Measurements from ENCODE around the gene PLAAT4.

PLAAT4 gene, protein sequence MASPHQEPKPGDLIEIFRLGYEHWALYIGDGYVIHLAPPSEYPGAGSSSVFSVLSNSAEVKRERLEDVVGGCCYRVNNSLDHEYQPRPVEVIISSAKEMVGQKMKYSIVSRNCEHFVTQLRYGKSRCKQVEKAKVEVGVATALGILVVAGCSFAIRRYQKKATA

DNA sequence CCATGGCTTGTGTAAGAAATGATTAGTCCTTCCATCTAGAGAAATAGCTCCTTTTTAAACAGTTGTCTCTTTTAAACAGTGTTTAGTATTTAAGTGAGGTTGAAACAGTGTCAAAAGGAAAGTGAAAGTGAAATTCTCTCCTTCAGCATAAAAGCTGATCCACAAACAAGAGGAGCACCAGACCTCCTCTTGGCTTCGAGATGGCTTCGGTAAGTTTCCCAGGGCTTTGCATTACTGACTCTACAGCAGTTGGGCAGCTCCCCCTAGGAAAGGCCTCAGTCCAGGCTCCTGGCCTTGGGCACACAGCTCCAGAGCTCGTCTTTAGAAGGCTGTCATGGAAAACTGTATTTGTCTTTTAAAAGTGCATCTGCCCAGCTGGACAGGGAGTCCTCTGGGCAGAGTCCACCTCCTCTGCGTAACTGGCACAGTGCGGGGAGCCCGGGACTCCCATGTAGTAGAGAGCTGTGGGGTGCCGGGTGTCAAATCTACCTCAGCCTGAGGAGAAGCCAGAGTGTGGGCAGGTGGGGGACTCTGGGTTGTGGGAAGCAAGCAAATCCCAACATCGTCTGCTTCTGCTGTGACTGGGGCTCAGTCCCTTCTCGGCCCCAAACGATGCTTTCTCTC, at the start of gene PLAAT4:
PLAAT4 (plus strand) TSS at position 140 of the 624 bp plus-strand sequence; CDS start at position 201, 61 bp downstream.
- TF ChIP-seq, protein P1, sequence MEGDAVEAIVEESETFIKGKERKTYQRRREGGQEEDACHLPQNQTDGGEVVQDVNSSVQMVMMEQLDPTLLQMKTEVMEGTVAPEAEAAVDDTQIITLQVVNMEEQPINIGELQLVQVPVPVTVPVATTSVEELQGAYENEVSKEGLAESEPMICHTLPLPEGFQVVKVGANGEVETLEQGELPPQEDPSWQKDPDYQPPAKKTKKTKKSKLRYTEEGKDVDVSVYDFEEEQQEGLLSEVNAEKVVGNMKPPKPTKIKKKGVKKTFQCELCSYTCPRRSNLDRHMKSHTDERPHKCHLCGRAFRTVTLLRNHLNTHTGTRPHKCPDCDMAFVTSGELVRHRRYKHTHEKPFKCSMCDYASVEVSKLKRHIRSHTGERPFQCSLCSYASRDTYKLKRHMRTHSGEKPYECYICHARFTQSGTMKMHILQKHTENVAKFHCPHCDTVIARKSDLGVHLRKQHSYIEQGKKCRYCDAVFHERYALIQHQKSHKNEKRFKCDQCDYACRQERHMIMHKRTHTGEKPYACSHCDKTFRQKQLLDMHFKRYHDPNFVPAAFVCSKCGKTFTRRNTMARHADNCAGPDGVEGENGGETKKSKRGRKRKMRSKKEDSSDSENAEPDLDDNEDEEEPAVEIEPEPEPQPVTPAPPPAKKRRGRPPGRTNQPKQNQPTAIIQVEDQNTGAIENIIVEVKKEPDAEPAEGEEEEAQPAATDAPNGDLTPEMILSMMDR (IDR thresholded peaks at IDR 0.05; ENCODE audit: insufficient read depth, low read depth, low read length, missing control alignments), result no peak
- peak within 1 kb of the TSS; percentile 57 for H3K4me3 ChIP-seq (ENCODE audit: low read depth, low read length)
- DNase-seq (ENCODE audit: low read depth), result peak; percentile 68

DNA sequence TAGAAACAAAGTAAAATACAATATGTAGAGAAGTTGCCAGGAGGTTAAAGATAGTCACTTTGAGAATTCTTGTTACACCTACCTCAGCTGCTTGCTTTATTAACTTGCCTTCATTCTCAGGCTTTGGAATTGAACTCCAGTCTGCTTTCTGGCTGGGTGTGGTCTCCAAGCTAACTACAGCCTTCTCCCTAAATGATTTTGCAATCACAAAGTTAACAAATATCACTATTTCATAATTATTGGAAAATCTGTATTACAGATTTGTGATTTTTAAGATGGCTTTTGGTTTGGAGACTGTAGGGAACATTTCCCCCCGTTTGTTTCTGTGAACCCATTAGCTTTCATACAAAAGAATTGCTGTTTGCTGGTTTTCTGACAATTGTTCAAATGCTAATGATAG, 47.8 kb upstream of the PLAAT4 start:
- TF ChIP-seq, protein P1 (IDR thresholded peaks at IDR 0.05; ENCODE audit: insufficient read depth, low read depth, low read length, missing control alignments), result no peak
- DNase-seq (ENCODE audit: low read depth), result no peak
- no peak overlapping the region for H3K4me3 ChIP-seq (ENCODE audit: low read depth, low read length)

DNA sequence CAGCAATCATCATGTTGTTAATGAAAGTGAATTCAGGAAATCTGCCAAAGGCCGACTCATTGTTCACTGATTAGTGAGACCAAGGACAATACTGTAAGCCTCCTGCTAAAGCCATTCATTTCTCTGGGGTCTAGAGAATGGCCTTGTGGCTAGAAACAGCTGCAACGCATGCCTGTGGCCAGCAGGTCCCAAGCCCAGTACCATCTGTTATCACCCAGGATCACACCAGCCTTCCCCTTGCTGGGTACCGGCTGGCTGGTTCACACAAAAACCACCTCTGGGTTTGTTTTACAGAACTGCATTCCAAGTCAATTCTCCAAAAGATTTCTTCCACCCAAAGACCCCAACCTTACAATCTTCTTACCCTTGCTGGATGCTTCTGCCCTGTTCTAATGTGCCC, 46.7 kb upstream of the PLAAT4 start:
- TF ChIP-seq, protein P1 (IDR thresholded peaks at IDR 0.05; ENCODE audit: insufficient read depth, low read depth, low read length, missing control alignments), result no peak
- DNase-seq (ENCODE audit: low read depth), result peak; percentile 12
- no peak overlapping the region for H3K4me3 ChIP-seq (ENCODE audit: low read depth, low read length)

DNA sequence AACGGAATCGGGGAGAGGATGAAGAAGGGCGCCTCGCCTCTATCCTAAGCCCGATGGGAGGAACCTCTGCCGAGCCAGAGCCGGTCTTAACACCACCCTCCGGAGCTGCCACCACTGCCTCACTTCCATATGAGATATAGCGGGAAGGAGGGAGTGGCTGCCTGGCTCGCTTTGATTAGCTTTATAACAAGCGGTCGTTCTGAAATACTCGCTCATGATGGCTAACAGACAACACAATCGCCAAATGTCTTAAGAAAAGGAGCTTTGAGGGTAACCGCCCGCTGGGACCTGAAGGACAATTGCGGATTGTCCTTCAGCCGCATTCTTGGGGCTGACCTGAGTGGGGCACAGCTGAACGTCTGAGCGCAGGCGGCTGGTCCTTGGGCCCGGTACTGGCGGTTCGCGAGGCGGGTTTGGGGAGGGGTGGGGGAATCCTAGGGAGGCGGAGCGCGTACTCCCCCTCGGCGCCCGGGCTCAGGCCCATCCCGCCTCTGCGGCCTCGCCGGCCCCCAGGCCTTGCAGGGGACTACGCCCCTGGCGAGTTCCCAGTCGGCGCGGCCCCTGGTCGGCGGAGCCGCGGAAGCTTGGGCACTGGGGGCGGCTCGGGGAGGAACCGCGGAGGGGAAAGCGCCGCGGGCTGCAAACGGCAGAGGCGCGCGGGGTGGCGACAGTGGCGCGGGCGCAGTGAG, 45.9 kb upstream of the PLAAT4 start, which contains the start of gene PLAAT5:
PLAAT5 (minus strand) TSS at position 617 of the 689 bp plus-strand sequence; CDS start at position 484, 133 bp downstream.
- H3K4me3 ChIP-seq (ENCODE audit: low read depth, low read length), result peak within 1 kb of the TSS; percentile 36
- peak; percentile 7 for DNase-seq (ENCODE audit: low read depth)
- TF ChIP-seq, protein P1 (IDR thresholded peaks at IDR 0.05; ENCODE audit: insufficient read depth, low read depth, low read length, missing control alignments), result no peak

DNA sequence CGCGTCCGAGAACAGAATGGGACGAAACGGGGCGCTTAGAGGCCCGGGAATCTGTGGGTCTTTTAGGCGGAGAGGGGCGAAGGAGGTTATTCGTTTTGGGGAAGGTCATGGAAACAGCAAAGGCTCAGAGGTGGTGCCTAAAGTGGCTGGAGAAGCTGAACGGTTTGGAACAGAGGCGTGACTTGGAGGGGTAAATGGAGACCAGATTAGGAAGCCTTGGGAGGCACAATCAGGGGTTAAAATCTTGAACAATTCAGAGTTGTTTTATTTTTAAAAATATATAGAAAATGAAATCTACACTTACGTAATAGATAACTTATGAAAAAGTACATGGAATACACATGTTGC, 45.4 kb upstream of the PLAAT4 start:
- H3K4me3 ChIP-seq (ENCODE audit: low read depth, low read length), result peak overlapping the region; percentile 36

DNA sequence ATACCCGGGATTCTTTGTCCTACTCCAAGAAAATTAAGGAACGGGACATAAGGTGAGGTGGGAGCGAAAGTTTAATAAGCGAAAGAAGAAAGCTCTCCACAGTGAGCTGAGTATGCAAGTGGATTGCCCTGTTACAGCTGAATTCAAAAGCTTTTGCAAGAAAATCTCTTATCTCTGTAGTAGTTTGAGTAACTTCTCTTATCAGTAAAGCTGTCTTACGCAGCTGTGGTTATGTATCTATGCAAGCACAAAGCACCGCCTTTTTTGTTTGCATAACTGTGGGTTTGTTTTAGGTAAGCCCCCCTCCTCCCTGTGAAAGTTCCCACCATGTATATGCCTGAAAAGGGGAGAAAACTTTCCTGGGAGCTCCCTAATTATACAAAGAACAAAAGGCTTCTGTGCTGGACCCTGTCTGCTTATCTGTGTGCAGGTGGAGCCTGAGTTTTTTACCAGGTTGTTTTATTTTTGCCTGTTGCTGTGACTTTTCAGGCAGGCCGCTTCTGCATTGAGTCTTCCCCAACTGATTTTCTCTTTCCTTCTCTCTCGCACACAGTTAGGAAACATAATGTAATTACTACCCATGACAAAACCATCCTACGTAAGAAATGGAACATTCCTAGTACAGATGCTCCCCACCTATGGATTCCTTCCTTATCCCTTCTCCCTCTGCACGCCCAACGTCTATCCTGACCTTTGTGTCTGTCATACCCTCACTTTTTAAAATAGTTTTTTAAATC, 44.8 kb upstream of the PLAAT4 start:
- H3K4me3 ChIP-seq (ENCODE audit: low read depth, low read length), result no peak overlapping the region
- peak; percentile 4 for DNase-seq (ENCODE audit: low read depth)
- TF ChIP-seq, protein P1 (IDR thresholded peaks at IDR 0.05; ENCODE audit: insufficient read depth, low read depth, low read length, missing control alignments), result no peak

More for the DNA sequence above, 45.4 kb upstream of the PLAAT4 start:
- no peak for DNase-seq (ENCODE audit: low read depth)
- TF ChIP-seq, protein P1 (IDR thresholded peaks at IDR 0.05; ENCODE audit: insufficient read depth, low read depth, low read length, missing control alignments), result no peak

Data from GM12865 (cell line).